HL-60 (cell line): ENCODE data around the gene THG1L.

Source experiments
- DNase-seq, 2 experiments: peaks; one replicate each; pipeline ENCODE4 v3.0.0-alpha.2; 2010 to 2020; ENCODE audit warnings: low read depth in 1 of 2, low spot score in 1 of 2
- H3K27ac ChIP-seq: fragments of 250-450 bp; sonication (Bioruptor Pico); replicated peaks from 2 replicates; pipeline ENCODE4 v1.5.1; 2020; ENCODE audit warnings: mild to moderate bottlenecking, moderate library complexity
- H3K27me3 ChIP-seq: fragments of 250-450 bp; sonication (Bioruptor Pico); 2 replicates; pipeline ENCODE4 v1.5.1; 2021; ENCODE audit warnings: mild to moderate bottlenecking, moderate library complexity; ENCODE audit not compliant: insufficient read depth, poor library complexity, severe bottlenecking
- H3K4me3 ChIP-seq: replicated peaks from 2 replicates; pipeline ENCODE4 v1.5.1; 2011; ENCODE audit warnings: mild to moderate bottlenecking, control low read depth, low read length; ENCODE audit not compliant: insufficient read depth
- GABPA ChIP-seq: IDR thresholded peaks from 2 replicates; pipeline ENCODE4 v1.6.1; 2012; ENCODE audit warnings: low read depth
- POLR2AphosphoS5 ChIP-seq: IDR thresholded peaks from 2 replicates; pipeline ENCODE4 v1.6.1; 2012; ENCODE audit warnings: low read depth
- SPI1 ChIP-seq: IDR thresholded peaks from 2 replicates; pipeline ENCODE4 v1.6.1; 2012; ENCODE audit warnings: low read depth, mild to moderate bottlenecking, borderline replicate concordance
- TF ChIP-seq, protein P1 (sequence below): IDR thresholded peaks from one replicate; pipeline ENCODE4 v1.5.1; 2011; ENCODE audit warnings: low read length, control low read depth, inconsistent platforms; ENCODE audit not compliant: insufficient read depth
- TF ChIP-seq, protein P2 (sequence below): IDR thresholded peaks from 2 replicates; pipeline ENCODE4 v1.6.1; 2012; ENCODE audit warnings: low read depth; ENCODE audit not compliant: insufficient replicate concordance

The THG1L gene

DNA sequence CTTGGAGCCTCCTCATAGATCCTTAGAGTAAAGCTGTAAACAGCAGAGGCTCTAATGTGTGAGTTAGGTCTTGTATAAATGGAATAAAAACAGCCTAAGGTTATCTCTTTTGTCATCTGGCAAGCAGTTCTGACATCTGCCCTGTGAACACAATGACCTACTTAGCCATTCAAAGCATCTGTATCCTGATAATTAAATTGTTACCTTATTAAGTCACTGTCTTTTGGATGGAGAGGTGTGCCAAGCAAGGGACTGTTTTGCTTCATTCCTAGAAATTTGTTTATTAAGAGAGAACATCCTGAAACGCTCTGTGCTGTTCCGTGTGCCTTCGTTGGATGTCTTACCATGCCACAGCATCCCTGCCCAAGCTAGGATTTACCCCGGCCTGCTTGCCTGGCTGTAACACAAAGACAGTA, 13.8 kb downstream of the THG1L start:
- TF ChIP-seq SPI1 = no peak
- TF ChIP-seq POLR2AphosphoS5 = no peak
- no peak for TF ChIP-seq GABPA
- TF ChIP-seq, protein P1, sequence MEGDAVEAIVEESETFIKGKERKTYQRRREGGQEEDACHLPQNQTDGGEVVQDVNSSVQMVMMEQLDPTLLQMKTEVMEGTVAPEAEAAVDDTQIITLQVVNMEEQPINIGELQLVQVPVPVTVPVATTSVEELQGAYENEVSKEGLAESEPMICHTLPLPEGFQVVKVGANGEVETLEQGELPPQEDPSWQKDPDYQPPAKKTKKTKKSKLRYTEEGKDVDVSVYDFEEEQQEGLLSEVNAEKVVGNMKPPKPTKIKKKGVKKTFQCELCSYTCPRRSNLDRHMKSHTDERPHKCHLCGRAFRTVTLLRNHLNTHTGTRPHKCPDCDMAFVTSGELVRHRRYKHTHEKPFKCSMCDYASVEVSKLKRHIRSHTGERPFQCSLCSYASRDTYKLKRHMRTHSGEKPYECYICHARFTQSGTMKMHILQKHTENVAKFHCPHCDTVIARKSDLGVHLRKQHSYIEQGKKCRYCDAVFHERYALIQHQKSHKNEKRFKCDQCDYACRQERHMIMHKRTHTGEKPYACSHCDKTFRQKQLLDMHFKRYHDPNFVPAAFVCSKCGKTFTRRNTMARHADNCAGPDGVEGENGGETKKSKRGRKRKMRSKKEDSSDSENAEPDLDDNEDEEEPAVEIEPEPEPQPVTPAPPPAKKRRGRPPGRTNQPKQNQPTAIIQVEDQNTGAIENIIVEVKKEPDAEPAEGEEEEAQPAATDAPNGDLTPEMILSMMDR = no peak
- TF ChIP-seq, protein P2, sequence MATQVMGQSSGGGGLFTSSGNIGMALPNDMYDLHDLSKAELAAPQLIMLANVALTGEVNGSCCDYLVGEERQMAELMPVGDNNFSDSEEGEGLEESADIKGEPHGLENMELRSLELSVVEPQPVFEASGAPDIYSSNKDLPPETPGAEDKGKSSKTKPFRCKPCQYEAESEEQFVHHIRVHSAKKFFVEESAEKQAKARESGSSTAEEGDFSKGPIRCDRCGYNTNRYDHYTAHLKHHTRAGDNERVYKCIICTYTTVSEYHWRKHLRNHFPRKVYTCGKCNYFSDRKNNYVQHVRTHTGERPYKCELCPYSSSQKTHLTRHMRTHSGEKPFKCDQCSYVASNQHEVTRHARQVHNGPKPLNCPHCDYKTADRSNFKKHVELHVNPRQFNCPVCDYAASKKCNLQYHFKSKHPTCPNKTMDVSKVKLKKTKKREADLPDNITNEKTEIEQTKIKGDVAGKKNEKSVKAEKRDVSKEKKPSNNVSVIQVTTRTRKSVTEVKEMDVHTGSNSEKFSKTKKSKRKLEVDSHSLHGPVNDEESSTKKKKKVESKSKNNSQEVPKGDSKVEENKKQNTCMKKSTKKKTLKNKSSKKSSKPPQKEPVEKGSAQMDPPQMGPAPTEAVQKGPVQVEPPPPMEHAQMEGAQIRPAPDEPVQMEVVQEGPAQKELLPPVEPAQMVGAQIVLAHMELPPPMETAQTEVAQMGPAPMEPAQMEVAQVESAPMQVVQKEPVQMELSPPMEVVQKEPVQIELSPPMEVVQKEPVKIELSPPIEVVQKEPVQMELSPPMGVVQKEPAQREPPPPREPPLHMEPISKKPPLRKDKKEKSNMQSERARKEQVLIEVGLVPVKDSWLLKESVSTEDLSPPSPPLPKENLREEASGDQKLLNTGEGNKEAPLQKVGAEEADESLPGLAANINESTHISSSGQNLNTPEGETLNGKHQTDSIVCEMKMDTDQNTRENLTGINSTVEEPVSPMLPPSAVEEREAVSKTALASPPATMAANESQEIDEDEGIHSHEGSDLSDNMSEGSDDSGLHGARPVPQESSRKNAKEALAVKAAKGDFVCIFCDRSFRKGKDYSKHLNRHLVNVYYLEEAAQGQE = no peak
- no peak for DNase-seq
- H3K27ac ChIP-seq = no peak overlapping the region
- H3K4me3 ChIP-seq = peak overlapping the region; percentile 74
- H3K27me3 ChIP-seq = no peaks in the 10 kb centered on the region

DNA sequence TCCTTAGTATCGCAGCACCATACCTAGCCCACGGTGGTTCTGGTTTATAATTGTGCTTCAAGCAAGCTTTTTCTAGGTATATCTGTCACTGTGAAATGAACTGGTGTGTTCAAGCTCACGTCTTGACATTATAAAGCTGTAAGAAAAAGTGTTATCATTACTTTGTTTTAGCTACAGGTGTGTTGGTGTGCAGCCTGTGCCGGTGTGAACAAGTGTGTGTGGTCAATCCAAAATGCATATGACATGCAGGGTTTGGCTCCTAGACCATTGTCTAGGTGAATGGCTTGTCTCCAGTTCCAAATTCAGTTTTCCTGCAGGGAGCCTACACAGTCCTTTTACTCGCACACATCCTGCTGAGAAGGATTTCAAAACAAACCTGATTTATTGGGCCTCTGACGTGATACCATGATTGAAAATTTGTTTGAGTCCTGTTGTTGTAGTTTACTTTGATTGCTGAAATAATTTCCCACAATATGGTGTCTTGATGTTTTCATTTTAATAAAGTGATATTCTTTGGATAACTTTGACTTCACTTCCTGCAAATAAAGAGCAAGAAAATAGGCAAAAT, 16.0 kb downstream of the THG1L start:
- H3K27me3 ChIP-seq = no peaks in the 10 kb centered on the region
- no peak overlapping the region for H3K27ac ChIP-seq
- no peak for TF ChIP-seq GABPA
- TF ChIP-seq POLR2AphosphoS5 = no peak
- TF ChIP-seq, protein P2 = no peak
- TF ChIP-seq, protein P1 = no peak
- TF ChIP-seq SPI1 = no peak
- no peak overlapping the region for H3K4me3 ChIP-seq
- no peak for DNase-seq

DNA sequence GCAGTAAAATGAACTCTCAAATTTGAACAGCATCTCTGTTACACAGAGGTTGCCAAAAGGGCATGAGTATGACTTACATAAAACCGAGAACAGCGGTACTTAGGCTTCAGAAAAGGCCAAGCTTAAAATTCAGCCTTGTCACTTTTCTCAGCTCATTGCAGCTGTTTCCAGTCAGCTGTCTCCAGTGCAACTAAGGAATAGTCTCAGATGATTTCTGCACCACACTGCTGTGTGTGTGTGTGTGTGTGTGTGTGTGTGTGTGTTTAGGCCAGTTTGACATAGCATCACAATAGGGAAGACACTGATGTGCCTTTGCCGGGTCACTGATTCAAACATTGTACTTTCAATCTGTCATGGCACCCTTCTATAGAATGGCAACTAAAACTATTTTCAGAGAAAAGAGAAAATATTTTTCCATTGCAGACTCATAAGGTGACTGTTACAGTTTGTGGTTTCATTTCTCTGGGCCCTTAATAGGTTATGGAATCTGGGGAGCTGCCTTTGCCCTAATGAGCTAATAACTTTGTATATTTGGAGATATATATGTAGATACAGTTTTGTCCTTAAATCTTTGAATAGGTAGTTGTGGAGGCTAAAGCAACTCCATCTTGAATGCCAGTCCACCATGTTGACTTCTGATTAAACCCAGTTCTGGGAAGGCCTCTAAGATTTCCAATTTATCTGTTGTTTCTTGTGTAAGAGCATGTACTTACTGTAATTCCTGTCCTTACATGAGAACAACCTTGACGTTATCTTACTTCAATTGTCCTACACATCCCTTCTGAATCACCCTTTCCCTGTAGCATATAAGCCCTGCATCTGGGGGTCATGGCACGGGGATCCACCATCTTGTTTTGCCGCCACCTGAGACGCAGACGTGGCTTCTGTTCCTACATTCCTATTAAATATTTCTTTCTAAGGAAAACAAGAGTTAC, 16.8 kb downstream of the THG1L start:
- Histone ChIP-seq H3K4me3 (no peak overlapping the region), H3K27ac (no peak overlapping the region), H3K27me3 (no peaks in the 10 kb centered on the region)
- TF ChIP-seq, protein P2 = no peak
- TF ChIP-seq POLR2AphosphoS5 (no peak), SPI1 (no peak), GABPA (no peak)
- TF ChIP-seq, protein P1 = no peak
- DNase-seq = no peak
